Stomach (tissue), 4 donors: ENCODE measurements around the gene PLEKHH2.

Source experiments
- CTCF ChIP-seq, 7 experiments: fragments of 450-650 bp in 4 of 7; fragments of 200-600 bp in 3 of 7; sonication (generic) in 3 of 7; IDR thresholded peaks; one replicate each; pipeline ENCODE4 v1.5.1; 2016 to 2019; ENCODE audit warnings: antibody characterized with exemption in 7 of 7, control low read depth in 2 of 7, mild to moderate bottlenecking in 1 of 7
- EP300 ChIP-seq: sonication (generic); formaldehyde crosslinking; IDR thresholded peaks from one replicate; pipeline ENCODE4 v1.6.1; 2017; ENCODE audit warnings: antibody characterized with exemption
- POLR2A ChIP-seq, 4 donors: fragments of 450-650 bp; IDR thresholded peaks; one replicate each; pipeline ENCODE4 v1.6.1; 2016; ENCODE audit warnings: antibody characterized with exemption in 4 of 4, control low read depth in 2 of 4, mild to moderate bottlenecking in 1 of 4, moderate library complexity in 1 of 4
- POLR2AphosphoS5 ChIP-seq, 3 donors: sonication (generic); formaldehyde crosslinking; IDR thresholded peaks; one replicate each; pipeline ENCODE4 v1.6.1; 2016; ENCODE audit warnings: antibody characterized with exemption in 3 of 3

- no peak for TF ChIP-seq POLR2A (IDR thresholded peaks at IDR 0.05)
- TF ChIP-seq CTCF (IDR thresholded peaks at IDR 0.05) = no peak
- no peak for TF ChIP-seq POLR2AphosphoS5 (IDR thresholded peaks at IDR 0.05)
- TF ChIP-seq EP300 = no peak
These were observed 42.2 kb upstream of the PLEKHH2 start for GRCh38 chr2:43594875-43595274.
